Sigmoid colon (tissue), 7 donors: ENCODE measurements around the gene ARL11. TPM values are rescaled to one million over a fixed set of nuclear protein-coding genes. Genes with fewer than 3 reads are reported as not detected.

ENCODE experiments used
- DNase-seq: peaks from one replicate; pipeline ENCODE4 v3.0.0-alpha.2; 2019
- H3K27ac ChIP-seq, 4 donors: fragments of 200-600 bp; sonication (generic); one replicate each; pipeline ENCODE4 v1.5.1; 2016 to 2019; ENCODE audit warnings: mild to moderate bottlenecking in 1 of 4
- H3K27me3 ChIP-seq, 3 donors: fragments of 200-600 bp; sonication (generic); one replicate each; pipeline ENCODE4 v1.5.1; 2019; ENCODE audit warnings: mild to moderate bottlenecking in 1 of 3
- H3K36me3 ChIP-seq, 4 donors: fragments of 200-600 bp; sonication (generic); one replicate each; pipeline ENCODE4 v1.5.1; 2016 to 2019
- H3K4me1 ChIP-seq, 4 donors: fragments of 200-600 bp; sonication (generic); one replicate each; pipeline ENCODE4 v1.5.1; 2017 to 2019
- H3K4me3 ChIP-seq, 4 donors: fragments of 200-600 bp; sonication (generic); one replicate each; pipeline ENCODE4 v1.5.1; 2017 to 2019; ENCODE audit warnings: mild to moderate bottlenecking in 2 of 4, moderate library complexity in 1 of 4
- H3K9me3 ChIP-seq, 4 donors: fragments of 200-600 bp in 3 of 4; sonication (generic) in 3 of 4; one replicate each; pipeline versions ENCODE4 v1.5.1 to v1.6.1; 2013 to 2019
- EP300 ChIP-seq, 4 donors: sonication (generic); formaldehyde crosslinking; IDR thresholded peaks; one replicate each; pipeline ENCODE4 v1.6.1; 2017; ENCODE audit warnings: antibody characterized with exemption in 4 of 4
- POLR2A ChIP-seq, 2 donors: fragments of 450-650 bp; IDR thresholded peaks; one replicate each; pipeline ENCODE4 v1.6.1; 2016; ENCODE audit warnings: antibody characterized with exemption in 2 of 2, mild to moderate bottlenecking in 2 of 2, moderate library complexity in 2 of 2
- POLR2AphosphoS5 ChIP-seq, 4 donors: sonication (generic); formaldehyde crosslinking; IDR thresholded peaks; one replicate each; pipeline ENCODE4 v1.6.1; 2017; ENCODE audit warnings: antibody characterized with exemption in 4 of 4
- WGBS, 2 donors: extraction: QIAGEN DNeasy Blood & Tissue Kit; methylation state at CpG; one replicate each; pipeline ENCODE4 v1.1.7; 2013; 5-methylcytosine and 5-hydroxymethylcytosine counted together
- intact Hi-C: fragments of 100-400 bp; cut with DNase I; formaldehyde crosslinking; loops from one replicate; pipeline ENCODE4 v1.15.1; 2023
- polyA plus RNA-seq, 3 donors: library from polyadenylated mRNA; stranded (reverse); fragments of 200-250 nt; gene quantifications; one replicate each; pipeline ENCODE4 v1.2.3, GENCODE V29; 2013
- total RNA-seq, 4 donors: library from RNA; depleted of rRNA; stranded (reverse); fragments of >200 nt; gene quantifications; one replicate each; pipeline ENCODE4 v1.1.0, GENCODE V29; 2016
- TF ChIP-seq, protein P1 (sequence below), 4 experiments: fragments of 450-650 bp in 3 of 4; fragments of 200-600 bp in 1 of 4; IDR thresholded peaks; one replicate each; pipeline ENCODE4 v1.5.1; 2016 to 2019; ENCODE audit warnings: antibody characterized with exemption in 4 of 4, mild to moderate bottlenecking in 3 of 4, moderate library complexity in 2 of 4
- donor health status: healthy with polysubstance abuse.
- donor health status: Bipolar disorder and iron deficiency.
- donor health status: healthy.

Gene ARL11
- total and polyA plus RNA-seq, 7 donors: 0.33 to 2.7 (median 1.2) TPM

DNA sequence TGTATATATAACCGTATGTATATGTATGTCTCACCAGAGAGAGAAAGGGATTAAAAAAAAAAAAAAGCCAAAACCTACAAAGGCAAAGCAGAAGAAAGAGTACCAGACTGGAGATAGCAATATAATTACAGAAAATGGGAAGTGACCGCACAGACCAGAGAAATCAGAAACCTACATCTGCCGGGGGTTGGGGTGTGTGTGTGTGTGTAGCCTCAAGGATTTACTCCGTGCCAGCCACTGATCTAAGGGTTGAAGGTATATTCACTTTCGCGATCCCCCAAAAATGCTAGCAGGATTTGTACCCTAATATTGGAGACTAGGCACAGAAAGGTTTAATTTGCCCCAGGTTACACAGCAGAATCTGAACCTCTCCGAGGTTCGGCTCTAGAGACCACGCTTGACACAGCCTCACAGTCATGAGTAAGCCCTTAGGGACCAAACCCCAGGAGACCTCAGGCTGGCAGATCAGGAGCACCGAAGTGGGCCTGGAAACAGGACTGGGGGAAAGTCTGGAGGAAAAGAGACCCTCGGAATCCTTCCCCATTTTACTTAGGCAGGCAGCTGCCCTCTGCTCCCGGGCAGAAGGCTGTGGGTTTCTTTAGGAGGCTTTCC is 14.8 kb downstream of the ARL11 start:
- no peaks in the 10 kb centered on the region for H3K36me3 ChIP-seq
- peak overlapping the region in 1 of 4 donors; percentile 23 for H3K4me3 ChIP-seq
- no peaks in the 10 kb centered on the region for H3K27me3 ChIP-seq
- no peak for DNase-seq
- WGBS, 2 donors: 65 to 89% methylated on average over 12 of the region's 12 CpGs
- H3K4me1 ChIP-seq: no peaks in the 10 kb centered on the region
- no peaks in the 10 kb centered on the region for H3K9me3 ChIP-seq
- TF ChIP-seq POLR2AphosphoS5 (IDR thresholded peaks at IDR 0.05) (no peak), EP300 (IDR thresholded peaks at IDR 0.05) (no peak), POLR2A (IDR thresholded peaks at IDR 0.05) (no peak)
- TF ChIP-seq, protein P1, sequence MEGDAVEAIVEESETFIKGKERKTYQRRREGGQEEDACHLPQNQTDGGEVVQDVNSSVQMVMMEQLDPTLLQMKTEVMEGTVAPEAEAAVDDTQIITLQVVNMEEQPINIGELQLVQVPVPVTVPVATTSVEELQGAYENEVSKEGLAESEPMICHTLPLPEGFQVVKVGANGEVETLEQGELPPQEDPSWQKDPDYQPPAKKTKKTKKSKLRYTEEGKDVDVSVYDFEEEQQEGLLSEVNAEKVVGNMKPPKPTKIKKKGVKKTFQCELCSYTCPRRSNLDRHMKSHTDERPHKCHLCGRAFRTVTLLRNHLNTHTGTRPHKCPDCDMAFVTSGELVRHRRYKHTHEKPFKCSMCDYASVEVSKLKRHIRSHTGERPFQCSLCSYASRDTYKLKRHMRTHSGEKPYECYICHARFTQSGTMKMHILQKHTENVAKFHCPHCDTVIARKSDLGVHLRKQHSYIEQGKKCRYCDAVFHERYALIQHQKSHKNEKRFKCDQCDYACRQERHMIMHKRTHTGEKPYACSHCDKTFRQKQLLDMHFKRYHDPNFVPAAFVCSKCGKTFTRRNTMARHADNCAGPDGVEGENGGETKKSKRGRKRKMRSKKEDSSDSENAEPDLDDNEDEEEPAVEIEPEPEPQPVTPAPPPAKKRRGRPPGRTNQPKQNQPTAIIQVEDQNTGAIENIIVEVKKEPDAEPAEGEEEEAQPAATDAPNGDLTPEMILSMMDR (IDR thresholded peaks at IDR 0.05): no peak
- intact Hi-C loops: no loop called here
- H3K27ac ChIP-seq: peak overlapping the region in 2 of 4 donors; percentile 12 to 21

- 77 to 86% methylated on average over 13 of the region's 13 CpGs for WGBS, 2 donors
- H3K36me3 ChIP-seq: no peaks in the 10 kb centered on the region
- H3K4me3 ChIP-seq: no peak overlapping the region
- H3K4me1 ChIP-seq: no peaks in the 10 kb centered on the region
- intact Hi-C loops: no loop called here
- TF ChIP-seq POLR2AphosphoS5 (IDR thresholded peaks at IDR 0.05) (no peak), EP300 (IDR thresholded peaks at IDR 0.05) (no peak), POLR2A (IDR thresholded peaks at IDR 0.05) (no peak)
- TF ChIP-seq, protein P1 (IDR thresholded peaks at IDR 0.05): no peak
- H3K27me3 ChIP-seq: no peaks in the 10 kb centered on the region
- H3K9me3 ChIP-seq: no peaks in the 10 kb centered on the region
- no peak for DNase-seq
- no peak overlapping the region for H3K27ac ChIP-seq
Measured at GRCh38 chr13:49645451-49645850, 17.1 kb downstream of the ARL11 start.

DNA sequence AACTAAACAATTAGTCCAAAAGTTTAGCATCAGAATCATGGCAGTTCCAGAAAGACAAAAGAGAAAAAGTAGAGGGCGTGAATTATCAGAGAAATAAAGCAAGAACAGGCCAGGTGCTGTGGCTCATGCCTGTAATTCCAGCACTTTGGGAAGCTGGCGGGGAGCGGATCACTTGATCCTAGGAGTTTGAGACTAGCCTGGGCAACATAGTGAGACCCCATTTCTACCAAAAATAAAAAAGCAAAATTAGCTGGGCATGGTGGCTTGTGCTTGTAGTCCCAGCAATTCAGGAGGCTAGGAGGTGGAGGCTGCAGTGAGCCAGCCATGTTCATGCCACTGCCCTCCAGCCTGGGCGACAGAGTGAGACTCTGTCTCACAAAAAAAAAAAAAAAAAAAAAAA is 18.4 kb downstream of the ARL11 start:
- H3K4me1 ChIP-seq: no peaks in the 10 kb centered on the region

DNA sequence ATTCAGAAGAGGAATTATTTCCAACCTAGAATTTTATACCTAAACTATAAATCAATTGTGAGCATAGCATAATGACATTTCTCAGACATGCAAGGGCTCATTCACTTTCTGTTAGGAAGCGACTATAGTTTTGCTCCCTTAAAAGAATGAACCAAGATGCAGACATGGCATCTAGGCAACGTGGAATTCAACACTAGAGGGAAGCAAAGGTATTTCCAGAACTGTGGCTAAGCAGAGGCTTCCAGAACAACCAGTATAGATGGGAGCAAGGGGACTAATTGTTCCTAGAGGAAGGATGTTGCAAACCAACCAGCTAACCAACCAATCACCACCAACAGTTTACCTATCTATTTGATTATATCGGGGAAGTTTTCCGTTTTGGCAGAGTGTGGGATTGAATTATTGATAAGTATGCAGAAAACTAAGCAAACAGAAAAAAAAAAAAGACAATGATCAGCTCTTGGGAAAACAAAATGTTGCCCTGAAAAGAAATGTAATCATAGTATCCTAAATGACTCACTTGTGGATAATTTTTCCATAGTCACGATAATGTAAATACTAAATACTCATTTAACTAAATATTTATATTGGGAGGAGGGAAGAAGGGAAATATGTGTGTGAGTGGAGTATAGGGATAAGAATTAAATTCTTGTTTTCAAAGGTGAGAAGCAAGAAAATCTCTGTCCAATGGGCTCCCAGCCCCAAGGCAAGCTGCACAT is 21.1 kb downstream of the ARL11 start:
- TF ChIP-seq, protein P1 (IDR thresholded peaks at IDR 0.05): no peak
- TF ChIP-seq POLR2AphosphoS5 (IDR thresholded peaks at IDR 0.05) (no peak), POLR2A (IDR thresholded peaks at IDR 0.05) (no peak), EP300 (IDR thresholded peaks at IDR 0.05) (no peak)
- 56 to 71% methylated on average over 5 of the region's 5 CpGs for WGBS, 2 donors
- H3K27me3 ChIP-seq: no peaks in the 10 kb centered on the region

More for the DNA sequence above, 18.4 kb downstream of the ARL11 start:
- intact Hi-C loops: no loop called here
- Histone ChIP-seq H3K27me3 (no peaks in the 10 kb centered on the region), H3K9me3 (no peaks in the 10 kb centered on the region), H3K36me3 (no peaks in the 10 kb centered on the region), H3K27ac (no peak overlapping the region), H3K4me3 (no peak overlapping the region)
- WGBS, 2 donors: 88 to 95% methylated on average over 4 of the region's 4 CpGs
- TF ChIP-seq POLR2A (IDR thresholded peaks at IDR 0.05): no peak
- no peak for TF ChIP-seq EP300 (IDR thresholded peaks at IDR 0.05)
- no peak for TF ChIP-seq POLR2AphosphoS5 (IDR thresholded peaks at IDR 0.05)
- TF ChIP-seq, protein P1 (IDR thresholded peaks at IDR 0.05): no peak
- no peak for DNase-seq

More for the DNA sequence above, 21.1 kb downstream of the ARL11 start:
- intact Hi-C loops: no loop called here
- Histone ChIP-seq H3K4me3 (no peak overlapping the region), H3K27ac (no peak overlapping the region), H3K9me3 (no peaks in the 10 kb centered on the region), H3K36me3 (no peaks in the 10 kb centered on the region), H3K4me1 (peaks cover 0 to 6% (median 0%) of the 10 kb centered on the region in 4 donors)
- DNase-seq: no peak
